Measurements from ENCODE around the gene GIMAP5. TPM values are rescaled to one million over a fixed set of nuclear protein-coding genes. Genes with fewer than 3 reads are reported as not detected.

The GIMAP5 gene
- total and polyA plus RNA-seq, 10 of the 15 experiments (the other 5 are each of a cell fraction or from before 2014, with no cell fraction given): 3.7 to 9.1 (median 6.7) TPM

DNA sequence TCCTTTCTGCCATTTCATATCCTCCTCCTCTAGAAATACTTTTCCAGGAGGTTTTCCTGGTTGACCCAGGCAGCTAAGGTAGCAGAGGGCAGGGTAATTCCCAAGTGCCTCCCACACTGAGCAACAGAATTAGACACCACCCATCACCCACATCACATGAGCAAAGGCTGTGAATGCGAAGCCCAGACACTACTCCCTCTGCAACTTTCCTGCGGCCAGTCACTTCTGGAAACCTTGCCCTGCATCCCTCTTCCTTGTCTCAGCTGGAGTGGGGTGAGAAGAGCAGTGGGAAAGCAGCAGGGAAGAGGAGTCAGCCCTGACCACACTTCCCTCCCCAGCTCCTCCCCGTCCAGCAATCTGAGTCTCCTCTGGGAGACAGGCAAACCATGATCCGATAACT, 47.7 kb downstream of the GIMAP5 start:
- SMC1A ChIA-PET (ENCODE audit: uncharacterized antibody, unreplicated experiment): no interaction called here
- no peak for DNase-seq (ENCODE audit: low read depth, low spot score)
- CTCF ChIA-PET: interaction anchor here (7.1 kb wide), 1 partner anchor 92 kb away, joined by 70 read pairs; no protein-coding TSS in a partner anchor
- H3K4me3 ChIP-seq: no peak overlapping the region
- H3K9ac ChIP-seq (ENCODE audit: control insufficient read depth, insufficient read depth, low read length): no peak overlapping the region
- no peaks in the 10 kb centered on the region for H3K27me3 ChIP-seq (replicated peaks in 1 of 2; ENCODE audit: control insufficient read depth in 2 of 2, insufficient read depth in 2 of 2, low read length in 1 of 2)
- 14% methylated on average over 4 of the region's 4 CpGs for whole genome bisulfite sequencing (ENCODE audit: insufficient coverage, insufficient replicate concordance, low lambda C conversion rate, missing lambda C conversion rate)
- H2AFZ ChIP-seq (ENCODE audit: control insufficient read depth, low read depth, low read length): peak overlapping the region; percentile 5; the same call in 1 of the 2 replicates
- no TSS peak for BruUV-seq (replicated peaks)
- no peak overlapping the region for H3K27ac ChIP-seq (ENCODE audit: control insufficient read depth, insufficient read depth)
- peaks cover 20% of the 10 kb centered on the region for H3K4me1 ChIP-seq (ENCODE audit: control insufficient read depth, insufficient read depth, low read length)
- H3K9me3 ChIP-seq (replicated peaks; ENCODE audit: control insufficient read depth, insufficient read depth, low read length): no peaks in the 10 kb centered on the region
- no peaks in the 10 kb centered on the region for H3K79me2 ChIP-seq (ENCODE audit: control insufficient read depth, insufficient read depth, low read length)
- TF ChIP-seq PAX5 (IDR thresholded peaks at IDR 0.05; ENCODE audit: borderline replicate concordance, low read depth, low read length) (no peak), EED (IDR thresholded peaks at IDR 0.05; ENCODE audit: low read depth) (0 out of 2 replicates have a peak, but pooled peaks have one; percentile 16)
- TF ChIP-seq, protein P1, sequence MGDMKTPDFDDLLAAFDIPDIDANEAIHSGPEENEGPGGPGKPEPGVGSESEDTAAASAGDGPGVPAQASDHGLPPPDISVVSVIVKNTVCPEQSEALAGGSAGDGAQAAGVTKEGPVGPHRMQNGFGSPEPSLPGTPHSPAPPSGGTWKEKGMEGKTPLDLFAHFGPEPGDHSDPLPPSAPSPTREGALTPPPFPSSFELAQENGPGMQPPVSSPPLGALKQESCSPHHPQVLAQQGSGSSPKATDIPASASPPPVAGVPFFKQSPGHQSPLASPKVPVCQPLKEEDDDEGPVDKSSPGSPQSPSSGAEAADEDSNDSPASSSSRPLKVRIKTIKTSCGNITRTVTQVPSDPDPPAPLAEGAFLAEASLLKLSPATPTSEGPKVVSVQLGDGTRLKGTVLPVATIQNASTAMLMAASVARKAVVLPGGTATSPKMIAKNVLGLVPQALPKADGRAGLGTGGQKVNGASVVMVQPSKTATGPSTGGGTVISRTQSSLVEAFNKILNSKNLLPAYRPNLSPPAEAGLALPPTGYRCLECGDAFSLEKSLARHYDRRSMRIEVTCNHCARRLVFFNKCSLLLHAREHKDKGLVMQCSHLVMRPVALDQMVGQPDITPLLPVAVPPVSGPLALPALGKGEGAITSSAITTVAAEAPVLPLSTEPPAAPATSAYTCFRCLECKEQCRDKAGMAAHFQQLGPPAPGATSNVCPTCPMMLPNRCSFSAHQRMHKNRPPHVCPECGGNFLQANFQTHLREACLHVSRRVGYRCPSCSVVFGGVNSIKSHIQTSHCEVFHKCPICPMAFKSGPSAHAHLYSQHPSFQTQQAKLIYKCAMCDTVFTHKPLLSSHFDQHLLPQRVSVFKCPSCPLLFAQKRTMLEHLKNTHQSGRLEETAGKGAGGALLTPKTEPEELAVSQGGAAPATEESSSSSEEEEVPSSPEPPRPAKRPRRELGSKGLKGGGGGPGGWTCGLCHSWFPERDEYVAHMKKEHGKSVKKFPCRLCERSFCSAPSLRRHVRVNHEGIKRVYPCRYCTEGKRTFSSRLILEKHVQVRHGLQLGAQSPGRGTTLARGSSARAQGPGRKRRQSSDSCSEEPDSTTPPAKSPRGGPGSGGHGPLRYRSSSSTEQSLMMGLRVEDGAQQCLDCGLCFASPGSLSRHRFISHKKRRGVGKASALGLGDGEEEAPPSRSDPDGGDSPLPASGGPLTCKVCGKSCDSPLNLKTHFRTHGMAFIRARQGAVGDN (IDR thresholded peaks at IDR 0.05): 0 out of 2 replicates have a peak, but pooled peaks have one; percentile 14
- H4K20me1 ChIP-seq (ENCODE audit: control insufficient read depth, insufficient read depth): no peaks in the 10 kb centered on the region
- POLR2A ChIA-PET: interaction anchor here (1.1 kb wide), 1 partner anchor 115 kb away, joined by 3 read pairs; no protein-coding TSS in a partner anchor
- FAIRE-seq: no peak
- in situ Hi-C loops (cut with MboI) (no loop called here), intact Hi-C loops (cut with micrococcal nuclease; ENCODE audit: unreplicated experiment) (no loop called here)
- no peaks in the 10 kb centered on the region for H3K36me3 ChIP-seq (ENCODE audit: control insufficient read depth in 2 of 2, insufficient read depth in 2 of 2, low read length in 1 of 2)
- ATAC-seq: peak; percentile 44; the same call in 2 of the 3 replicates
- H3K4me2 ChIP-seq (ENCODE audit: control insufficient read depth, insufficient read depth): no peak overlapping the region
- RAD21 ChIA-PET (ENCODE audit: unreplicated experiment): interaction anchor here (2.7 kb wide), 1 partner anchor 29 kb away, joined by 8 read pairs; no protein-coding TSS in a partner anchor
